BLaER1 (cell line): ENCODE results near the gene SMARCA2.
"Not testable (repeated sequence)": the region's sequence is repeated elsewhere in the genome, so short reads cannot be mapped to it uniquely, and the experiment has no call there.

Source experiments
- H3K27ac ChIP-seq: shearing (Covaris generic); formaldehyde crosslinking; 2 replicates; pipeline ENCODE4 v1.8.1; 2022
- H3K27me3 ChIP-seq: shearing (Covaris generic); formaldehyde crosslinking; 2 replicates; pipeline ENCODE4 v1.8.1; 2022
- H3K36me3 ChIP-seq: shearing (Covaris generic); formaldehyde crosslinking; 2 replicates; pipeline ENCODE4 v1.8.1; 2022
- H3K4me1 ChIP-seq: shearing (Covaris generic); formaldehyde crosslinking; 2 replicates; pipeline ENCODE4 v1.8.1; 2022
- H3K4me2 ChIP-seq: shearing (Covaris generic); formaldehyde crosslinking; 2 replicates; pipeline ENCODE4 v1.8.1; 2022
- H3K4me3 ChIP-seq: shearing (Covaris generic); formaldehyde crosslinking; 2 replicates; pipeline ENCODE4 v1.8.1; 2022
- H3K9ac ChIP-seq: shearing (Covaris generic); formaldehyde crosslinking; 2 replicates; pipeline ENCODE4 v1.8.1; 2022
- H3K9me3 ChIP-seq: shearing (Covaris generic); formaldehyde crosslinking; 2 replicates; pipeline ENCODE4 v1.8.1; 2022
- H4K20me1 ChIP-seq: shearing (Covaris generic); formaldehyde crosslinking; 2 replicates; pipeline ENCODE4 v1.8.1; 2022
- Cebpa-rat ChIP-seq: shearing (Covaris generic); IDR thresholded peaks from 2 replicates; pipeline ENCODE4 v1.8.1; 2022

Gene SMARCA2

DNA sequence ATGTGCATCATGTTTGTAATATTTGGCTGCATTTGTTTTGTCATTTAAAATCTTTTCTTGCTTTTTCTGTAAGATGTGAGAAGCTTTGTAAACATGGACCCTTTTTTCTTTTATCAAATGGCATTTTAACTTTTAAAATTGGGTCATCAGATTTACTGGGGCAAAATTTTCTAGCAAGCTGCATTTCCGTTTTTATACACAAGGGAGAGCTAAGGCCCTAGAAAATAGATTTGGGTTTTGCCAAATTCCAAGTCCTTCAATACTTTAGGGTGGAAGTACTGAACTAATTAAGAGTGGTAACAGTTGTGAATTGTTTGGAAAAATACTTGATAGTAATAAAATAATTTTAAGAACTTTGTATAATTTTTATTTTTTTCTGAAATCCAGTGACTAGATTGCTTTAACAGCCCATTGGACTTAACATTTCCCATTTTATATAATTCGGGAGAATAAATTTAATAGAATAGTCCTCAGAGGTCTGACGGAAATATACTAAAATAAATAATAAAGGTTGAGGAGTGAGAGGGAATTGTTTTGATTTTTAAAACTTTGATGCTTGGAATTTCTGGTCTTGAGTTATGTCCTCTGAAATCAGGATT, 117.4 kb downstream of the SMARCA2 start:
- Histone ChIP-seq H3K27me3 (no peaks in the 10 kb centered on the region), H3K4me3 (no peak overlapping the region), H3K27ac (no peak overlapping the region), H3K4me1 (peaks cover 24% of the 10 kb centered on the region), H3K36me3 (peaks cover 76% of the 10 kb centered on the region), H4K20me1 (peaks cover 18% of the 10 kb centered on the region; the same call in 1 of the 2 replicates), H3K4me2 (peak overlapping the region; percentile 45), H3K9me3 (peaks cover 9% of the 10 kb centered on the region; the same call in 1 of the 2 replicates), H3K9ac (no peak overlapping the region)
- no peak for TF ChIP-seq Cebpa-rat

DNA sequence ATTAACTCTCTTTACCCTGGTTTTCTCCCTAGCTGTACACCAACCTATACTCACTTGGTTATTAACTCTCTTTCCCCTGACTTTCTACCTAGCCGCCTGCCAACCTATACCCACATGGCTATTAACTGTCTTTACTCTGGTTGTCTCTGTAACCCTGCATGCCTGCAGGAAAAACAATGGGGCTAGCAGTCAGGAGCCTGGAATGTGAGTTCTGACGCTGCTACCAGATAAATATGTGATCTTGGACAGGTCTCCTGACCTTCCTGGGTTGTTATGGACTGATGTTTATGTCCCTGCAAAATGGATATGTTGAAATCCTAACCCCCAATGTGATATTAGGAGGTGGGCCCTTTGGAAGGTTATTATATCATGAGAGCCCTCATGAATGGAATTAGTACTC, 119.2 kb downstream of the SMARCA2 start:
- no peak for TF ChIP-seq Cebpa-rat
- no peaks in the 10 kb centered on the region for H3K27me3 ChIP-seq
- H3K36me3 ChIP-seq: peaks cover 74% of the 10 kb centered on the region
- no peak overlapping the region for H3K4me2 ChIP-seq
- H3K27ac ChIP-seq: no peak overlapping the region
- no peak overlapping the region for H3K4me3 ChIP-seq
- peaks cover 9% of the 10 kb centered on the region; the same call in 1 of the 2 replicates for H3K9me3 ChIP-seq
- H3K9ac ChIP-seq: no peak overlapping the region
- peaks cover 7% of the 10 kb centered on the region; the same call in 1 of the 2 replicates for H4K20me1 ChIP-seq
- H3K4me1 ChIP-seq: peaks cover 24% of the 10 kb centered on the region

DNA sequence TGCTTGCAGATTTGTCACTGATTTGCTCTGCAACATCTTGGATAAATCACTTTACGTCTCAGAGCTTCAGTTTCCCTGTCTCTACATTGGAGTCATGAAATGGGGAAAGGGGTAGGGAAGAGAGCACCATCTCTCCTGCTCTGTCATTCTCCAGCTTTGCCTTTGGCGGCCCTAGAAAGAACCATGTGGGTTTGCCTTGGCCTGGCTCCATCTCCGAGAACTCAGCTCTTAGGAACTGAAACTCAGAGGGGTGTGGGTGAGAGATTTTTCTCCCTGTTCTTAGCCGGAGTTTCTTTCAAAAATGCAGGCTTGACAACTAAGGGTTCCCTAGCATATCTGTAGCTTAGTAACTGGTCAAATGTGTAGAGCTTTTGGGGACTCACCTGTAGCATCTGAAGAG, 123.5 kb downstream of the SMARCA2 start:
- H3K9ac ChIP-seq: no peak overlapping the region
- peaks cover 95% of the 10 kb centered on the region for H3K36me3 ChIP-seq
- H3K27me3 ChIP-seq: no peaks in the 10 kb centered on the region
- no peaks in the 10 kb centered on the region for H4K20me1 ChIP-seq
- peaks cover 10% of the 10 kb centered on the region for H3K4me1 ChIP-seq
- H3K9me3 ChIP-seq: peaks cover 9% of the 10 kb centered on the region; the same call in 1 of the 2 replicates
- TF ChIP-seq Cebpa-rat: no peak
- no peak overlapping the region for H3K27ac ChIP-seq
- H3K4me2 ChIP-seq: no peak overlapping the region
- H3K4me3 ChIP-seq: no peak overlapping the region

DNA sequence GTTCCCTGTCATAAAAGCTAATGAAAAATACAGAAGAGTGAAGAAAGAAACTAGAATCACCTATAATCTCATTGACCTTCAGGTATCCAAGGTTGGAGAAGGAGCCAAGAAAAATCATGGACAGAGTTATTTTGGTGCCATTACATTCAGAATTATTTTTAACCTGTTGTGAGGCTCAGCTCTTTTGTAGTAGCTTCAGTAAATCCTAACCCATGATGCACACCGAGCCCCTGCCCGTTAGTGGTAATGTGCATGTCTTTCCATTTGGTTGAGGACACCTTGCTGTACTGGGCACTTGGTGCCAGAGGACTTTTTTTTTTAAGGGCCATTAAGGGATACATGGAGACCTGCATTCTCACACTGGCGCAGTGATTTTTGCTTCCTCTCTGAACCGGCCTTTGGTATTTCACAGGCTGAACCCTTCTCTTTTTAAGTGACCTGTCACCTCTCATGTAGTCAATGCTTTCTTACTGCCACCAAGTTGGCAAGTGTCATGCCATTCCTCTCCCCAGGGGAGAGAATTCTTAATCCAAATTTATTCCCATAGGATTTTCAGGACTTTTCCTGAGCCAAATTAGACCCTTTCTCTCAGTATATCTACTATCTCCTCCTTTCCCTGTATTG, 125.6 kb downstream of the SMARCA2 start:
- TF ChIP-seq Cebpa-rat: no peak
- no peaks in the 10 kb centered on the region; the same call in 1 of the 2 replicates for H3K9me3 ChIP-seq
- no peak overlapping the region for H3K4me3 ChIP-seq
- H3K36me3 ChIP-seq: peaks cover 89% of the 10 kb centered on the region
- no peak overlapping the region for H3K27ac ChIP-seq
- no peak overlapping the region for H3K9ac ChIP-seq
- H3K4me1 ChIP-seq: peaks cover 9% of the 10 kb centered on the region
- no peak overlapping the region for H3K4me2 ChIP-seq
- no peaks in the 10 kb centered on the region for H4K20me1 ChIP-seq
- no peaks in the 10 kb centered on the region for H3K27me3 ChIP-seq

DNA sequence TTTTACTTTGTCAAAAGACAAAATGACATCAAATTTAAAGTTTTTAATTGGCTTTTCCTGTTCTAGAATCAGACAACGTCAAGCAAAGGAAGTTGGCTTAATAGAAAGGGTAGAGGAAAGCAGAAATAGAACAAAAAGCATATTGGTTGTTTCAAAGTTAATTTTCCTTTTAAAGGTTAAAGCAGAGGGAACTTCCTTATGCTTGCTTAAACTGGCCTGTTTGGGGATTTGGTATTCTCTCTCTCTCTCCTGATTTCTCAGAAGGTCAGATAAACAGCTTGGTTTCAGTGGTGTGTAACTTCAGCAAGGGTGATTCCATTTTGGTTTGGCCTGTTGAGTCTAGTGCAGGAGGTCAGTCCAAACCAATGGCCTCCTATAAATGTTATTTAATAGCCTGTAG, 127.1 kb downstream of the SMARCA2 start:
- H3K9ac ChIP-seq: no peak overlapping the region
- peaks cover 22% of the 10 kb centered on the region for H3K4me1 ChIP-seq
- H3K36me3 ChIP-seq: peaks cover 74% of the 10 kb centered on the region
- no peak for TF ChIP-seq Cebpa-rat
- H3K4me2 ChIP-seq: no peak overlapping the region
- no peak overlapping the region for H3K4me3 ChIP-seq
- H3K9me3 ChIP-seq: no peaks in the 10 kb centered on the region; the same call in 1 of the 2 replicates
- H3K27me3 ChIP-seq: no peaks in the 10 kb centered on the region
- no peak overlapping the region for H3K27ac ChIP-seq
- no peaks in the 10 kb centered on the region for H4K20me1 ChIP-seq

DNA sequence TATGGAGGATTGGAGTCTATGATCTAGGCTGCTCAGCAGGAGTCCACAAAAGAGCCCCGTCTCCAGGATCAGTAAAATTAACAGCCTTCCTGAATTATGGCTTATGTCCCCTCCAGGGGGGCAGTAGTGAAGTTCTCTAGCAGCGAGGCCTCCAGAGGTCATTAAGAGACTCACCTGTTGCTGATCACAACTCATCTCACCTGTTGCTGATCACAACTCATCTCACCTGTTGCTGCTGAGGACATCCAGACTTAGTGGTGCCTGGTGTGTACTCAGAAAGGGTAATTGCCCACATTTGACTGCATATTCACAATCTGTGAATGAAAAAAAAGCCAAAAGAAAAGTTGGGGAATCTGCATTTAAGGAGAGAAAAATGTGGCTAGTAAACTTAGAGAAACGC, 129.5 kb downstream of the SMARCA2 start:
- H3K9me3 ChIP-seq: peaks cover 21% of the 10 kb centered on the region
- no peak overlapping the region for H3K27ac ChIP-seq
- H3K4me2 ChIP-seq: no peak overlapping the region
- peaks cover 22% of the 10 kb centered on the region for H3K4me1 ChIP-seq
- H3K36me3 ChIP-seq: peaks cover 75% of the 10 kb centered on the region
- H3K9ac ChIP-seq: no peak overlapping the region
- no peaks in the 10 kb centered on the region for H3K27me3 ChIP-seq
- TF ChIP-seq Cebpa-rat: no peak
- H3K4me3 ChIP-seq: no peak overlapping the region
- H4K20me1 ChIP-seq: no peaks in the 10 kb centered on the region

DNA sequence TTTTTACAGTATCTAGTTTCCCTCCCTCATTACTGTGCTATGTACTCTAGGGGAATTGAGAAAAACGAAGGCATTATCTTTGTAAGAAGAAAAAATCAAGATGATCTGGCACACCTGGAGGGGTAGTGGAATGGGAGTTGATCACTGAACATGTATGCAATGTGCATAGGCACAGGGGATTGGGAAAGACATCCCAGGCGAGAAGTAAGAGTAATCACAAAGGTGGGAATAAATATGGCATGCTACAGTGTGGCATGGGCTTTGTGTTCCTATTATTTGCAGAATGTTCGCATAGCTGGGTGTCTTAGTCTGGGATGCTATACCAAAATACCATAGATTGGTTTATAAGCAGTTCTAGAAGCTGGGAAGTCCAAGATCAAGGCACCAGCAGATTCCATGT, 130.6 kb downstream of the SMARCA2 start:
- Histone ChIP-seq H4K20me1 (no peaks in the 10 kb centered on the region), H3K36me3 (peaks cover 75% of the 10 kb centered on the region), H3K4me1 (peaks cover 22% of the 10 kb centered on the region), H3K27me3 (no peaks in the 10 kb centered on the region), H3K9ac (no peak overlapping the region), H3K9me3 (peaks cover 32% of the 10 kb centered on the region), H3K27ac (peak overlapping the region; percentile 14; the same call in 1 of the 2 replicates), H3K4me3 (no peak overlapping the region), H3K4me2 (peak overlapping the region; percentile 59)
- no peak for TF ChIP-seq Cebpa-rat

DNA sequence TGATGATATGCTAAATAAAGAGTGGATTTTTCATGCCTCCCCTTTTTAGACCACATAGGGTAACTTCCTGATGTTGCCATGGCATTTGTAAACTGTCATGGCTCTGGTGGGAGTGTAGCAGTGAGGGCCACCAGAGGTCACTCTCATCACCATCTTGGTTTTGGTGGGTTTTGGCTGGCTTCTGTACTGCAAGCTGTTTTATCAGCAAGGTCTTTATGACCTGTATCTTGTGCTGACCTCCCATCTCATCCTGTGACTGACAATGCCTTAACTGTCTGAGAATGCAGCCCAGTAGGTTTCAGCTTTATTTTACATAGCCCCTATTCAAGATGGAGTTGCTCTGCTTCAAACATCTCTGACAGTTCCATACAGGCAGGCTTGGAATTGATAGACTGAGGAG, 131.6 kb downstream of the SMARCA2 start:
- H3K27ac ChIP-seq, H4K20me1 ChIP-seq, H3K4me3 ChIP-seq, H3K27me3 ChIP-seq, H3K9ac ChIP-seq: not testable (repeated sequence)
- Histone ChIP-seq H3K4me1 (peaks cover 19% of the 10 kb centered on the region), H3K9me3 (peaks cover 34% of the 10 kb centered on the region), H3K4me2 (peak overlapping the region; percentile 59), H3K36me3 (peaks cover 73% of the 10 kb centered on the region)

DNA sequence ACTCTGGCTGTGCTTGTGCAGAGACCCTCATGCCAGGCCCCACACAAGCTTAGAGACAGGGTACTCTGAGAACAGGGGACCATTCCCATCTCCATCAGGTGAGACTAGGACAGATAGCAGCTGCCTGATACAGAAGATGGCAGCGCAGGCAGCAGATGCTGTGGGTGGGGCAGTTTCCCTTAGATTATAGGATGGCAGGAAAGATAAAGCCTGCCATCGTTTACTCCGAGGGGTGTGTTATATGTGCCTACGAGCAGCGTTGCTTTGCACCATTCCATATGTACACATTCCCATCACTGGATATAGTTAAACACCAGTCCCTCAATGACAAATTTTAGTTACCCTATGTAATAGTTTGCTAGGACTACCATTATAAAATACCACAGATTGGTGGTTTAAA, 135.2 kb downstream of the SMARCA2 start:
- no peak for TF ChIP-seq Cebpa-rat
- Histone ChIP-seq H4K20me1 (no peaks in the 10 kb centered on the region), H3K4me2 (no peak overlapping the region), H3K9me3 (peaks cover 41% of the 10 kb centered on the region), H3K4me3 (no peak overlapping the region), H3K4me1 (peaks cover 19% of the 10 kb centered on the region), H3K36me3 (peaks cover 47% of the 10 kb centered on the region), H3K27ac (no peak overlapping the region), H3K9ac (no peak overlapping the region), H3K27me3 (no peaks in the 10 kb centered on the region)

DNA sequence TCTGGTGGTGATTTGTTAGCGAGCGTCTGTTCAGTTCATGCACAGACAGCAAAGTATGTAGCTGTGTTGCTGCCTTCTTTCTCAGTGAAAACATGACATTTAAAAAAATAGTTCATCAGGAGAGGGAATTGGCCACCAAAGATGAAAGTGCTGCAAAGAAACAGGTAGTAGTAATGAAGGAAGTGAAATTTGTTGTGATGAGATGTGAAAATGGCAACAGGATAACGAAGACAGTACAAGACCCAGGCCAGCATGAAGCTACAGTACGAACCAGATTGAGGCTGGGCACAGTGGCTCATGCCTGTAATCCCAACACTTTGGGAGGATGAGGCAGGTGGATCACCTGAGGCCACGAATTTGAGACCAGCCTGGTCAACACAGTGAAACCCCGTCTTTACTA, 136.0 kb downstream of the SMARCA2 start:
- Histone ChIP-seq H4K20me1 (no peaks in the 10 kb centered on the region), H3K4me2 (no peak overlapping the region), H3K9me3 (peaks cover 48% of the 10 kb centered on the region), H3K27ac (no peak overlapping the region), H3K4me1 (peaks cover 22% of the 10 kb centered on the region), H3K36me3 (peaks cover 47% of the 10 kb centered on the region), H3K9ac (no peak overlapping the region), H3K27me3 (no peaks in the 10 kb centered on the region), H3K4me3 (no peak overlapping the region)
- no peak for TF ChIP-seq Cebpa-rat
